GM06990 (cell line): ENCODE results near the gene CCER1.
A peak's percentile ranks its signal among the peaks of the same experiment; 100 is the strongest.

Source experiments
- DNase-seq: peaks from one replicate; pipeline ENCODE4 v3.0.0-alpha.2; 2011; ENCODE audit not compliant: insufficient read length; ENCODE audit errors: extremely low read depth
- H3K27me3 ChIP-seq: replicated peaks from 2 replicates; pipeline ENCODE4 v1.6.0; 2011; ENCODE audit warnings: low read length; ENCODE audit not compliant: control insufficient read depth, insufficient read depth
- H3K36me3 ChIP-seq: 2 replicates; pipeline ENCODE4 v1.5.1; 2011; ENCODE audit warnings: low read length; ENCODE audit not compliant: control insufficient read depth, insufficient read depth
- H3K4me3 ChIP-seq: replicated peaks from 2 replicates; pipeline ENCODE4 v1.5.1; 2011; ENCODE audit warnings: low read depth, mild to moderate bottlenecking, control low read depth, low read length
- CTCF ChIP-seq: IDR thresholded peaks from 2 replicates; pipeline ENCODE4 v1.5.1; 2011; ENCODE audit warnings: low read length, control low read depth, mild to moderate bottlenecking, inconsistent platforms; ENCODE audit not compliant: insufficient read depth, poor library complexity, severe bottlenecking

The CCER1 gene

GRCh38 chr12:90984114-90984513, 29.1 kb upstream of the CCER1 start:
- Histone ChIP-seq H3K36me3 (no peaks in the 10 kb centered on the region), H3K4me3 (no peak overlapping the region), H3K27me3 (no peaks in the 10 kb centered on the region)
- no peak for TF ChIP-seq CTCF
- DNase-seq = no peak

GRCh38 chr12:90982170-90982569, 27.2 kb upstream of the CCER1 start:
- Histone ChIP-seq H3K27me3 (no peaks in the 10 kb centered on the region), H3K4me3 (no peak overlapping the region), H3K36me3 (no peaks in the 10 kb centered on the region)
- DNase-seq = no peak
- TF ChIP-seq CTCF = no peak

- TF ChIP-seq CTCF = no peak
- DNase-seq = no peak
- no peak overlapping the region for H3K4me3 ChIP-seq
- no peaks in the 10 kb centered on the region for H3K36me3 ChIP-seq
- H3K27me3 ChIP-seq = no peaks in the 10 kb centered on the region
These were observed 25.0 kb upstream of the CCER1 start for GRCh38 chr12:90979951-90980350.

- Histone ChIP-seq H3K36me3 (no peaks in the 10 kb centered on the region), H3K27me3 (no peaks in the 10 kb centered on the region), H3K4me3 (no peak overlapping the region)
- no peak for TF ChIP-seq CTCF
- DNase-seq = no peak
These were observed 24.0 kb upstream of the CCER1 start for GRCh38 chr12:90979019-90979418.

- DNase-seq = no peak
- Histone ChIP-seq H3K36me3 (no peaks in the 10 kb centered on the region), H3K4me3 (no peak overlapping the region), H3K27me3 (no peaks in the 10 kb centered on the region)
- TF ChIP-seq CTCF = peak; percentile 68
These were observed 23.3 kb upstream of the CCER1 start for GRCh38 chr12:90978117-90978770.

- Histone ChIP-seq H3K4me3 (no peak overlapping the region), H3K27me3 (no peaks in the 10 kb centered on the region), H3K36me3 (no peaks in the 10 kb centered on the region)
- no peak for DNase-seq
- TF ChIP-seq CTCF = no peak
These were observed 22.2 kb upstream of the CCER1 start for GRCh38 chr12:90977224-90977623.
